COR-L47 (cell line): ENCODE data around the gene C1RL.
"Not testable (repeated sequence)": the region's sequence is repeated elsewhere in the genome, so short reads cannot be mapped to it uniquely, and the experiment has no call there.

Source experiments
- DNase-seq: peaks from one replicate; lab custom pipeline; 2025; lab: John Stamatoyannopoulos, UW

C1RL gene

DNA sequence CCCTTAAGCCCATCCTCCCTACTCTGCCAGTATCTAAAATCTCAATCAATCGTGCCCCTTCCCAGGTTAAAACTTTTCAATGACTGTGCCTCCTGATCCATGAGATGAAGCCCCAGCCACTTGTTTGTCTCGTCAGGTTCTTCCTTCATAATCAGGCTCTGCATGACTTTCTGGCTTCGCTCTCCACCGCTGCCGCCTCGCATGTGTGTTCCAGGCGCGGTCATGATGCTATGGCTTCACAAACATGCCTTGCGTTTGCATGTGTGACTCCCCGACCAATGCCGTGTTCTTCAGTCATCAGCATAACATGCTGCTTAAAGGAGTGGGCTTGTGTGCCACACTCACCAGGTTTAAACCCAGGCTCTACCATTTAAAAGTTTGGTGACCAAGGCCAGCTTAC lies 5.0 kb upstream of the C1RL start:
- no peak for DNase-seq

DNA sequence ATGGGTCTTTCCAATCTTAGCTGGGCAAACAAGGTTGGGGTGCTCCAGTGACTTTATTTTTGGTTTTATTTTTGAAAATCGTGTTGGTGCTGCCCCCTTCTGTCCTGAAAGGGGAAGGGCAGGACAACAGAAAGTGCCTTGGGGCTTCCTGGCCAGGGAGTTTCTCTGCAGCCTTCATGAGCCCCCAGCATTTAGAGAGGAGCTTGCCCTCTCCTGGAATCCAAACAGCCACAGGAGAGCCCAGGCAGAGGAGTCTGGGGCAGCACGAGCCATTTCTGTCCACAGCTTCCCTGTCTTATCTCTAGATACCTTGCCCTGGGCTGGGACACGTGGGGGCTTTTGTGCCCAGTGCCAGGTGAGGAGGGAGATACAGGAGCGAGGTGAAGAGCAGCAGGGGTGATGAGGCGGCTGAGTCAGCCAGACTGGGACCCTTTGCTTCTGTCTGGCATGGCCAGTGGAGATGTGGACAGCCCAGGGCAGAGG lies 4.4 kb upstream of the C1RL start:
- no peak for DNase-seq

DNA sequence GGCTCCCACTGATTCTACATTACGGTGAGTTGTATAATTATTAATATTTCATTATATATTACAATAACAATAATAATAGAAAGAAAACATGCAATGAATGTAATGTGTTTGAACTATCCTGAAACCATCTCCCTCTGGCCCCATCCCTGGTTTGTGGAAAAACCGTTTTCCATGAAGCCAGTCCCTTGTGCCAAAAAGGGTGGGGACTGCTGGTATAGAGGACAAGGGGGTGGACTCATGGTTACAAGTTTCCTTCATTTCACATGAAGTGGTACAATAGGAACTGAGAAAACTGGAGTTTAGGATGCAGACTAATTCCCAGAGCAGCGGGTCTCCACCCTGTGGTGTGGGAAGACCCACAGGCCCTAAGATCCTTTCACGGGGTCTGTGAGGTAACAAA lies 3.0 kb upstream of the C1RL start:
- DNase-seq, result no peak

DNA sequence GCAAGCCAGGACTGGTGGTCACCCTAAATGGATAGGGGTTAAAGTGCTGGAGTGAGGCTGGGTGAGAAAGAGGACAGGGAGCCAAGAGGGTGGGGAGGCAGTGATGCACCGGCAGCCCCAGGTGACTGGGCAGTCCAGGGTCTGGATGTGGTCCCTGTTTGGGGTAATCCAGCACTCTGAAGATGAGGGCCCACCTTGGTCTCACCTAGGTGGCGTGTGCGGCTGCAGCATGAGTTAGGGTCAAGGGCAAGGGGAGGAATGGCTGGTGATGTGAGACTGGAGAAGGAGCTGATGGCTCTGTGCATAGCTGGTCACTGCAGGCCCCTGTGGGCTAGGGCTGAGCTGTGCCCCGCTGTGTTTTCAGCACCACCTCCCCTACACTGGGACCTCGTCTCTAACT lies 1.6 kb upstream of the C1RL start:
- no peak for DNase-seq

DNA sequence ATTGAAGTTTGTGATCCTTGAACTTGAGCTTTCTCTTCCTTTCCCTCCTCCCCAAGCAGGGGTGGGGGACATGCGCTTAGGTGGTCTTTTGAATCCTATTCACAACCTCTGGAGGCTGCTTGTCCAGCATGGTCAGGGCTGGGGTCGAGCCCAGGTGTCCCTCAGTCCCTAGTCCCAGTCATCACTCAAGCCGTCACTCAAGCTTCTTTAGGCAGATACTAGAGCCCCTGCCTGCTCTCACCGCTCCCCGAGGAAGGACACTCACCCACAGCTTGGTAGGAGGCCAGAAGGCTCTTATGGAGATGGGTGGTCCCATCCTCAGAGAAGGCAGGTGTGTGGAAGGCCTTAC lies 532 bp upstream of the C1RL start:
- DNase-seq, result no peak

DNA sequence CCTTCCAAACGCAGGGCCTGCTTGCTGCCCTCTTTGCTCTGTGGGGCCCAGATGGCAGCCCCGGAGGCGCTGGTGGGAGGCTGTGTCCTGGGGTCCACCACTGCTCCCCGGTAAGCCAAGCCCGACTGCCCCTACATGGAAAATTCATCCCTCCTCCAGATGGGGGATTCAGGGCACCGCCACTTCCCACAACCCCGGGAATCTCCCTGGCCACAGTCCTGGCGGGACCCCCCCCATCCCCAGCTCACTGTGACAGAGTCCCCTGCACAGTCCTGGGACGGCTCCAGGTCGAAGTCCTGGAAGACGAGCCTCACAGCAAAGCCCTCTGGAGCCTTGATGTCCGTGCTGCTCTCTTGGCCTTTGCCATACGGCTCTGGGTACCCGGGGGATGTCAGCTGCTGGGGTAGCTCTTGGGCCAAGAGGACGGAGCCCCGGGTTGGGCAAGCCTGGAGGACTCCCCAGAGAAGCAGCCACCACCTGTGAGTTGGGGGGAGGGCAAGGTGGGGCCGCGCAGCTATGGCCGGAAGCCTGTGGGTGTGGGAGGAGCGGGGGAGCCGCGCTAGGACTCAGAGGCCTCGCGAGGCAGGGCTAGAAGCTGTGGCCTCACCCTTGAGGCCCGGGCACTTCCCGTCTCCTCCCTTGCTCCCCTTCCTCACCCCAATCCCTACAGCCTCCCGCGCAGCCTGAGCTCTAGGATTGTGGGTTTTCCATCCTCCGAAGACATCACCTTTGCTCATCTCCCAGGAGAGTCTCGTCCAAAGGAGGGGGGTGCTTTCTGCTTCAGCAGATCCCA lies 815 bp downstream of the C1RL start:
- peak; percentile 34 for DNase-seq

DNA sequence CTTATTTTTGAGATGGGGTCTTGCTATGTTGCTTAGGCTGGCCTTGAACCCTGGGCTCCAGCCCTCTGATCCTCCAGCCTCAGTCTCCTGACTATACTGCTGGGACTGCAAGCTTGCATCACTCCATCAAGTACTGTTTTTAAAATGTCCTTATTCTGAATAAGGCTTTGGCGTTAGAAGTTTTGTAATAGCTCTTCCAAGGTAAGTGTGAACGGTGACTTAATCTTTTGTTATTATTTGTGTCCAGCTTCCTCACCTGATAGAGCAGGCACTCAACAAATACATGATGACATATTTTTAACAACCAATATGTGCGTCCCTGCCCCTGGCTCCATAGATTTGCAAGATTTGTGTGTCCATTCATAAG lies 1.4 kb downstream of the C1RL start:
- DNase-seq, result no peak

DNA sequence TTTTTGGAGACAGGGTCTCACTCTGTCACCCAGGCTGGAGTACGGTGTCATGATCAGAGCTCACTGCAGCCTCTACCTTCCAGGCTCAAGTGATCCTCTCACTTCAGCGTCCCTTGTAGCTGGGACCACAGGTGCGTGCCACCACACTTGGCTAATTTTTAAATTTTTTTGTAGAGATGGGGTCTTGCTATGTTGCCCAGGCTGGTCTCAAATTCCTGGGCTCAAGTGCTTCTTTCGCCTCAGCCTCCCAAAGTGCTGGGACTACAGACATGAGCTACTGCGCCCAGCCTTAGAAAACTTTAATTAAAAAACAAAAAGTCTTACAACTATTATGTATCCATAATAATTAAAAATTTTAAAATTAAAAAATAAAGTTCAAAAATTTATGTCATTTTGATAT lies 1.8 kb downstream of the C1RL start:
- not testable (repeated sequence) for DNase-seq

DNA sequence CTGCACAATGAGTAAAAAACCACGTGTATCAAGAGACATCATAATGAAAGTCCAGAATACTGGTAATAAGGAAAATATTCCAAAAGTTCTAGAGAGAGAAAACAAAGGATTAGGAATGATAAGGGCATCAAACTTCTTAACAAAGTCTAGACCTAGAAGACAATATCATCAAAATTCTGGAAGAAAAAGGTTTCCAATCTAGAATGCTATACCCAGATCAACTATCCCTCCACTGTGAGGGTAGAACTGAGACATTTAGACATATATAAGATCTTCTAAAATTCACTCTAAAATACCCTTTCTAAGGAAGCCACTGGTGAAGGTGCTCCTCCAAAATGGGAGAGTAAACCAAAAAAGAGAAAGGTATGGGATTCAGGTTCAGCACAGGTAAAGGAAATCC lies 2.9 kb downstream of the C1RL start:
- DNase-seq, result no peak

DNA sequence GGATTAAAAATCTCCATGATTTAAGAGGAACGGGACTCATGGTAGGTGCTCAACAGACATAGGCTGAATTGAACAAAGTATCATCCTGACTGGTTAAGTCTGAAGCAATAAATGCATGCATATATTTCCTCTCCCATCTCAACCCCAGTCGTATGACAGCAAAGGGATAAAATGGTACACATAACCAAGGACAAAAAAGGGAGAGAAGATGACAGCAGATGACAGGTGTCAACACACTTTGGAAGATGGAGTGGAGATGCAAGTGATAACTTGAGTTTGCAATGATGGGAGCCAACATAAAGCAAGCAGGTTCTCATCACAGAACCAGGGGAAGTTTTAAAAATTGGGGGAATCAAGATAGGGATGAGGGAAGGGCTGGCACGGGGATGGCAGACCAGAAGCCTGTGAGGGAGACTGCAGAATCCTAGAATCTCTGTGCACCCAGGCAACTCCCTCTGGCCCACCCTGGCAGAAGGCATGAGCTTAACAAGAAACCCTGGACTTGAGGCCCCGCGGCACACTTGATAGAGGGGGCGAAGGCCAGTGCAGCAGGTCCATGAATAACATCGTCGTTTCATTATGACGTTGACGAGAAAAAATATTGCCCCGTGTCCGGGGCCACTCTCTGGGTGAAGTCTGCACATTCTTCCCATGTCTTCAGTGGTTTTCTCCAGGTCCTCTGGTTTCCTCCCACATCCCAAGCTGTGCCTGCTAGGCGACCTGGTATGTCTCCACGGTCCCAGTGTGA lies 5.0 kb downstream of the C1RL start:
- DNase-seq, result no peak

DNA sequence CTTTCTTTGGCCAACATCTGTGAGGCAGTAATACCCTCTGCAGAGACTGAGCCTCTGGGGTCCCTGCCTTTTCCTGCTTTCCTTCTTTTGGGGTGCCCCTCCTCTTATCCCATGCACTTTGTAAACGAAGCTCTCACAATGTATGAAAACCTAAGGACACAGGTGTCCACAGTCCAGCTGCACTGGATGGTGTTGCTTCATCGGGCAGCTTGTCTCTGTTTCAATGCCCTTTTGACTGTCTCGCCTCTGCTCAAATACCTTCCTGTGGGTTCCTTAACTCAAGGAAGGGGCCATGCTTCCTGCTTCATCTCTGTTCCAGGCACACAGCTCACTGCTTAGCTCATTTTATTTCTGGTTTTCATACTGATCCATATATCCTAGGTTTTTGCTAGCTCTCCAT lies 6.4 kb downstream of the C1RL start:
- no peak for DNase-seq

DNA sequence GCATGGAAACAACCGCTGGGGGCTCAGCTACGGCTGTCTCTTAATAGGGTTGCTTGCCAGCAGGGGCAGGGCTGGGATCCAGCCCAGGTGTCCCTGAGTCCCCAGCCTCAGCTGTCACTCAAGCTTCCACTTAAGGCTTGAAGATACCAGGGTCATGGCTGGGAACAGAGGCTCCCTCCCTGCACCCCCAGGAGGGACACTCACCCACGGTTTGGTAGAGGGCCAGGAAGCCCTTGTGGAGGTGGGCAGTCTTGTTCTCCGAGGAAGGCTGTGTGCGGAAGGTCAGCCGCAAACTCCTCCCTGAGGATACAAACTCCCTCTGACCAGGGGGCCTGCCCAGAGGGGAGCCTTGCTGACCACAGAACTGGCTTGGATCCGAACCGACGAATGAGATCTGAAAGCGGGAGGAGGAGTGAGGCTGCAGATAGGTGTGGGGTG lies 7.3 kb downstream of the C1RL start:
- DNase-seq, result no peak

DNA sequence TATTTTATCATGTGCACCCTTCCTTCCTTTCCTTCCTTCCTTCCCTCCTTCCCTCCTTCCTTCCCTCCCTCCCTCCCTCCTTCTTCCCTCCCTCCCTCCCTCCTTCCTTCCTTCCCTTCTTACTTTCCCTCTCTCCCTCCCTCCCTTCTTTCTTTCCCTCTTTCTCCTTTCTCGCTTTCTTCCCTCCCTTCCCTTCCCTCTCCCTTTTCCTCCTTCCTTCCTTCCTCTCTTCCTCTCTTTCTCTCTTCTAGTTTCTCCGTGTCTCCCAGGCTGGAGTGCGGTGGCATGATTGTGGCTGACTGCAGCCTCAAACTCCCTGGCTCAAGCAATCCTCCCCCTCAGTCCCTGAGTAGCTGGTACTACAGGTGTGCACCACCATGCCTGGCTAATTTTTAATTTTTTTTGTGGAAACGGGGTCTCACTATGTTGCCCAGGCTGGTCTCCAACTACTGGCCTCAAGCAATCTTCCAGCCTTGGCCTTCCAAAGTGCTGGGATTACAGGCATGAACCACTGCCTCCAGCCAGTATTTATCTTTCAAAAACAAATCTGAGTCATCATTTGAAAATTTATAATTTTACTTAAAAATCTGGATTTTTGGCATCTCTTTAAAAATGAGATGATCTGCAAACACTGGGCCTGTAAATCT lies 7.8 kb downstream of the C1RL start:
- no peak for DNase-seq

DNA sequence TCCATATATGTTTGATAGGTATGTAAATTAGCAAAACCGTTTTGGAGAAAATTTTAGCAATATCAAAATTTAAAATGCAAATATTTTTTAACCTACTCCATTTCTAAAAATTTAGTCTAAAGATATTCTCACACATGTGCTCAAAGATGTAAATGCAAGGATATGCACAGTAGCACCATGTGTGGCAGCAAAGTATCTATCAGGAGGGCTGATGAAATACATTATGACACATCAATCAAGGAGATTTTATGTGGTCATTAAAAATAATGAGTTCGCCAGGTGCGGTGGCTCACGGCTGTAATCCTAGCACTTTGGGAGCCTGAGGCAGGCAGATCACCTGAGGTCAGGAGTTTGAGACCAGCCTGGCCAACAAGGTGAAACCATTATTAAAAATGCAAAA lies 8.8 kb downstream of the C1RL start:
- peak; percentile 17 for DNase-seq

DNA sequence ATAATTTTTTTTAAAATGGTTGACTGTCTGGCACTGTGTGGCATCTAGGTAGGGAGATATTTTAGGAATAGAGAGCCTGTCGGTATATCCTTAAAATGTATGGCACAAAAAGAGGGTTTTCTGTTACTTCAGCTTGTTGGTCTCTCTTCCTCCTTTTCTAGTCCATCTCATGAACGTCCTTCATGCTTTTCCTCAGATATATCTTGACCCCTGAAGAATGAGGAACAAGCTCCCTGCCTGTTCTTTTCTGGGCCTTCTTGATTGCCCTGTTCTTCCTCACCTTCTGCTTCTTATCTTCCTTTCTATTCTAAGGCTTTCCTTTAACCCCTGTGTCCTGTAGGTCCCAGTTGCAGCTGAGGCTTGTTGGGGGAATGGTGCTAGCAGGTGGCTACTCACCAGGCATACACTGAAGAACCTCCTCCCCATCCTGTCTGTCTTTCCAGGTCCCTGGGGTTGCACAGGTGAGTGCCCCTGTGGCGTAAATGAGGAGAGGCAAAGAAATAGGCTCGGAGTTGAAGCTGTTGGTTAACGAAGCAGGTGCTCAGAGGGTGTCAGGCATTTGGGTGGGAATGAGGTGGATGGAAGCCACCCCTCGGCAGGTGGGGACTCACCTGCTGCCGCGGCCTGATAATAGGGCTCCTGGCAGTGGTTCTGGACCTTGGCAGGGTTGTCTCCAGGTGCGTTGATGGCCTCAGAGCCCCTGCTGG lies 9.6 kb downstream of the C1RL start:
- DNase-seq, result peak; percentile 57

DNA sequence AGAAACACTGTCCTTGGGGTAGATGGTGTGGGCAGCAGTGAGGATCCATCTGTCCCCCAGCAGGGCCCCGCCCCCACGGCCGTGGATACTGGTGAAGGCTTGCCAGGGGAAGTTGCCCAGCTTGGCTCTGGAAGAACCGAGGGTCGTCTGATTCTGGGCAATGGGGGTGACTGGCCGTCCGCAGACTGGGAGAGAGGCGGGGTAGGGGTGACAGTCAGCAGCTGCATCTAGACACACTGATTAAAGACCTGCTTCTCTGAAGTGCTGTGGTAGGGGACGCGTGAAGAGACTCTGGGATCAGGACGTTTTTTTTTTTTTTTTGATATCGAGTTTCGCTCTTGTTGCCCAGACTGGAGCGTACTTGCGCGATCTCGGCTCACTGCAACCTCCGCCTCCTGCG lies 12.0 kb downstream of the C1RL start:
- no peak for DNase-seq

DNA sequence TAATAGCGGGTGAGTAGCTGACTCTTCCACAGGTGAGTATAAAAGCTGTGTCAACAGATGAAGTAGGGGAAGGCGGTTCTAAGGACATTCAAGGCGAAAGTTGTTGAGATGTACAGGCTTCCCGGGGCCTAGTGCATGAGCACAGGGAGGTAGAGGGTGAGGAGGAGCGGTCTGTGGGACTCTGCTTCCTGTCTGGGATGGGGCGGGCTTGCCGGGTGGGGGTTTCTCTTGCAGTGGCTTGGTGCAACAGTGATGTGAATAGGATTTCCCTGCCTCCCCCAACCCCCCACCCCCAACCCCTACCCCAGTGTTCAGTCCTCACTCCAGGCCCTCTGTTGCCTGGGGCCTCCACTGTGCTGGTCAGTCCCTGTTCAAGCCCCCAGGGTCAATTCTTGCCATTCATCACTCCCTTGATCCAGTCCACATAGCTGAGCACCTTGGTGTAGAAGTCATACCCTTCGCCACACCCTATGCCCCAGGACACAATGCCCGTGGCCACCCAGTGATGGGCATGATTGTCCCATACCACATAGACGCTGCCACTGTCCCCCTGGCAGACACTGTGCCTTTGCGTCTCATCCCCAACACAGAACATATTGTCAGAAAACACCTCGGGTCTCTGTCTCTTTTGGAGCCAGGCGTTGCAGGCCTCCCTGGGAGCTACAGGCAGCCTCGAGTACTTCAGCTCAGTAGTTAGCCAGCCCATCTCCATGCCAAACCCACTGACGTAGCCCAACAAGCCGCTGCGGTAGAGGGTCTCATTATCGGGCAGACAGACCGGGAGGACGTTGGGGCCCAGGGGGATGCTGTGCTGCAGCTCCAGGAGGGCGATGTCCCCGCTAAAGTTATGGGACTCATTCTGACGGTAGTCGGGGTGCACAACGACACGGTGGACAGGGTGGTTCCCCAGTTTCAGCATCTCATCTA lies 12.7 kb downstream of the C1RL start:
- no peak for DNase-seq

DNA sequence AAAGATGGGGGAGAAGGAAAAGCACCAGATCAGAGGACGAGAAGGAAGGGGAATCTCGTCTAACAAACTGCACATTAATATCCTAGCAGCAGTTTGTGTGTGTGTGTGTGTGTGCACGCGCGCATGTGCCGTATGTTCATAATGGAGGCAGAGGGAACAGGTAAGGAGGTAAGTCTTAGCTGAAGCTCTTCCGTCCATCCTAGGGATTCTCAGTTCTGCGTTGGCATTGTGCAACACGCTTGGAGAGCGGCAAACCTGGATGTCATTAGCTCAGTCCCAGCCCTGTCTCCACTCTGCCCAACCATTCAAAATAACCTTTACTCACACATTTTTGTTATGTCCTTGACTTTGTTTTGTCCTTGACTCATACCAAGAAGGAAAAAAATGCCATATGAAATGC lies 15.1 kb downstream of the C1RL start:
- DNase-seq, result no peak

DNA sequence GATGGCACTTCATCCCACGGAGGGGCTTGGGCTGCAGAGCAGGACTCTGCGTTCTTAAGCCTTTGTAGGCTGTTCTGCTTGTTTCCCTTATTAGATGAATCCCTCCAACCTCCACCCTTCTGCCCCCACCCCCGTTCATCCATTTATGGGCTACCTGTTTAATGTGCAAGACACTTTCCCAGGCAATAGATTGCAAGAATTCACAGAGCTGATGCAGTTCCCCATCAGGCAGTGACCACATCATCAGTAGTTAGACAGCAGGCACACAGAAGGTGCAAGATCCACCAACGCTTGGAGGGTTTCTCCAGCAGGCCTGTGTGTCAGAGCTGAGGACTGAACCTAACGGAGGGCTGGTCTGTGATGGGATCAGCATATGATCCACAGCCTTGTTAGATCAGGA lies 15.5 kb downstream of the C1RL start:
- no peak for DNase-seq

DNA sequence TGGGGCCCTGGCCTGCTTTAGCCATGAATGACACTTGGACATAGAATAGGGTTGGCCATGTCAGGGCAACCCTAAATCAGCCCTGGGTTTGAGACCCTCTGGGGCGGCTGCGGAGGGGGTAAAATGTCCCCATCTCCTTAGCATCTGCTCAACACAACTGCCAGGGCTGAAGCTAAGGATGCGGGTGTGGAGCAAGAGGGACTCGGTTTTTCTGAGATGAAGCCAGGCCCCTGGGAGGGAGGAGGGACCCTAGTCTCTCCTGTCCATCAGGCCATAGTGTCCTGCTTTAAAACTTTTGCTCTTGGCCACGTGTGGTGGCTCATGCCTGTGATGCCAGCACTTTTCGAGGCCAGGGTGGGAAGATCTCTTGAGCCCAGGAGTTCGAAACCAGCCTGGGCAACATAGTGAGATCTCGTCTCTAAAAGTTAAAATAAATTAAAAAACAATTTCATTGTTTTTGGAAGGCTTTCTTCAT lies 16.0 kb downstream of the C1RL start:
- DNase-seq, result no peak
